ENCODE results near the gene HSPB6.
"Not testable (repeated sequence)": the region's sequence is repeated elsewhere in the genome, so short reads cannot be mapped to it uniquely, and the experiment has no call there.

The HSPB6 gene, protein sequence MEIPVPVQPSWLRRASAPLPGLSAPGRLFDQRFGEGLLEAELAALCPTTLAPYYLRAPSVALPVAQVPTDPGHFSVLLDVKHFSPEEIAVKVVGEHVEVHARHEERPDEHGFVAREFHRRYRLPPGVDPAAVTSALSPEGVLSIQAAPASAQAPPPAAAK

GRCh38 chr19:35756377-35757230, at the start of gene HSPB6:
Gene HSPB6 (minus strand): TSS chr19:35757029. CDS start chr19:35757008, 21 bp downstream.
- Mint-ChIP-seq H3K36me3 (ENCODE audit: low read depth) (peaks cover 16% of the 10 kb centered on the region), H3K4me3 (peak within 1 kb of the TSS; percentile 90), H3K9me3 (no peaks in the 10 kb centered on the region), H3K27ac (peak within 1 kb of the TSS; percentile 92), H3K4me1 (ENCODE audit: low read depth) (peaks cover 28% of the 10 kb centered on the region), H3K27me3 (peaks cover 4% of the 10 kb centered on the region)

DNA sequence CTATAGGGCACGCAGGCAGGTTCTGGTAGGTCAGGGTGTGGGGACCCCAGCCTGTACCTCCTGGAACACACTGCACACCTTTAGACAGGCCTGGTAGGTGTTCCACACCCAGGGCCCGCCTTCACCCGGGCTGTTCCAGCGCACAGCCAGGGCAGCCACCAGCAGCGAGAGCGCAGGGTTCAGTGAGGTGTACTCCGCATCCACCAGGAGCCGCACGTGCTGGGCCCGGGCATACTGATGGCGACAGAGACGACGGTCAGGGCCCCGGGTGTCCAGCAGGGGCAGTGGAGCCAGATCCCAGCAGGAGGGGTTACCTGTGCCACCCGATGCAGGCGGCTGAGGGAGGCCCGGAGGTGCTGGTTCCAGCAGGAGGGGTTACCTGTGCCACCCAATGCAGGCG, 49.8 kb upstream of the HSPB6 start:
- H3K9me3 Mint-ChIP-seq, result no peaks in the 10 kb centered on the region
- H3K36me3 Mint-ChIP-seq (ENCODE audit: low read depth), result no peaks in the 10 kb centered on the region
- H3K4me1 Mint-ChIP-seq (ENCODE audit: low read depth), result peaks cover 8% of the 10 kb centered on the region
- no peak overlapping the region for H3K4me3 Mint-ChIP-seq
- no peak overlapping the region for H3K27ac Mint-ChIP-seq
- peaks cover 8% of the 10 kb centered on the region for H3K27me3 Mint-ChIP-seq

DNA sequence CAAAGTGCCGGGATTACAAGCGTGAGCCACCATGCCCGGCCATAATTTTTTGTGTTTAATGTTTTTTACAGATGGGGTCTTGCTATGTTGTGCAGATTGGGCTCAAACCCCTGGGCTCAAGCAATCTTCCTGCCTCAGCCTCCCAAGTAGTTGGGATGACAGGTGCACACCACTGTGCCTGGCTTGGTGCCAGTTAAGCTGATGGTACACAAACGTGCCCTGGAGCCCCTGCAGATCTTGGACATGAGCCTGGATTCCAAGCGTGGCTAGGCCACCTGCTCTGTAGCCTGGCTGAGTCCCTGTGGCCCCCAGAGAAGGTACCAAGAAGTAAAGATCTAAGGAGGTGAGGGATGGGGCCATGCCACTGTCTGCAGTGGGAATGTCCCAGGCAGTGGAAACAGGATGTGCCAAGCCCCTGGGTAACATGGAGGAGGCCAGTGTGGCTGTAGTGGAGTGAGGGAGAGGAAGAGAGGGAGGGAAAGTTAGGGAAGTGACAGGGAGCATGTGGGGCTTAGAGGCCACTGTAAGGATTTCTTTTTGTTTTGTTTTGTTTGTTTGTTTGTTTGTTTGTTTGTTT, 48.8 kb upstream of the HSPB6 start:
- H3K27ac Mint-ChIP-seq, result peak overlapping the region; percentile 8
- no peaks in the 10 kb centered on the region for H3K36me3 Mint-ChIP-seq (ENCODE audit: low read depth)
- H3K27me3 Mint-ChIP-seq, result peaks cover 4% of the 10 kb centered on the region
- H3K9me3 Mint-ChIP-seq, result no peaks in the 10 kb centered on the region
- peaks cover 8% of the 10 kb centered on the region for H3K4me1 Mint-ChIP-seq (ENCODE audit: low read depth)
- H3K4me3 Mint-ChIP-seq, result no peak overlapping the region

DNA sequence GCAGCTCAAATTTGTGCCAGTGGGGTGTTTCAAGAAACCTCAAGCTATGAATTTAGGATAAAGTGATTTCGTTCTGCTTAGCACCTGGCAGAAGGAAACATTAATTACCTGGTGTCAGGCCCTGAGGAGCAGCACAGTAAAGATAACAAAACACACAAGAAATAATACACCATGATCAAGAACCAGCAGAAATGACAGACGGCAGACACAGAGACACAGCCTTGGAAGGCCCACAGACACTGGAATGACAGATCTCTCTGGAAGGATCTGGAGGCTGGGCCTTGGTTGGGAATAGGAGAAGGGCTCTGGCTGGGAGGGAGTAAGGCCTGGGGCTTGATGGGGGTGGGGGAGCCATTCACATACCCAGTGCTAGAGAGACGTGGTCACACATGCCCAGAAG, 45.0 kb upstream of the HSPB6 start:
- Mint-ChIP-seq H3K4me3 (no peak overlapping the region), H3K27ac (no peak overlapping the region), H3K9me3 (no peaks in the 10 kb centered on the region), H3K4me1 (ENCODE audit: low read depth) (peaks cover 8% of the 10 kb centered on the region), H3K36me3 (ENCODE audit: low read depth) (no peaks in the 10 kb centered on the region), H3K27me3 (peaks cover 11% of the 10 kb centered on the region)

DNA sequence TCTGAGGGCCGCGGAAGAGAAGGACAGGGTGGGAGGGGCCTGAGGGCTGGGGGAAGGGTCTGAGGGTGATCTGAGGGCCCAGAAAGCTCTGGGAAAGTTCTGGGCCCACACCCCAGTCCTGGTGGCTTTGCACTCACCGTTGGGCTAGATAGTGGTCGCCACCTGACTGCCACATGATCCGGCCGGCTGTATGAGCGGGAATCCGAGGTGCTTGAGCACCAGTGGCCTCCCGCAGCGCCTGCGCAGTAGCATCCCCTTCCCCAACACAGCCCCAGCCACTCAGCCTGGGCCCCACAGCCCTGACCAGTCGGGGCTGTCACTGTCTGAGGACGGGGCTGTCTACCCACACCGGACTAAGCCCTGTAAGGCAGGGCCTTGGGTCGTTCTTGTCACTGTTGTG, 40.8 kb upstream of the HSPB6 start:
- Mint-ChIP-seq H3K27ac (no peak overlapping the region), H3K36me3 (ENCODE audit: low read depth) (no peaks in the 10 kb centered on the region), H3K4me3 (no peak overlapping the region), H3K27me3 (peaks cover 22% of the 10 kb centered on the region), H3K4me1 (ENCODE audit: low read depth) (no peaks in the 10 kb centered on the region), H3K9me3 (no peaks in the 10 kb centered on the region)

DNA sequence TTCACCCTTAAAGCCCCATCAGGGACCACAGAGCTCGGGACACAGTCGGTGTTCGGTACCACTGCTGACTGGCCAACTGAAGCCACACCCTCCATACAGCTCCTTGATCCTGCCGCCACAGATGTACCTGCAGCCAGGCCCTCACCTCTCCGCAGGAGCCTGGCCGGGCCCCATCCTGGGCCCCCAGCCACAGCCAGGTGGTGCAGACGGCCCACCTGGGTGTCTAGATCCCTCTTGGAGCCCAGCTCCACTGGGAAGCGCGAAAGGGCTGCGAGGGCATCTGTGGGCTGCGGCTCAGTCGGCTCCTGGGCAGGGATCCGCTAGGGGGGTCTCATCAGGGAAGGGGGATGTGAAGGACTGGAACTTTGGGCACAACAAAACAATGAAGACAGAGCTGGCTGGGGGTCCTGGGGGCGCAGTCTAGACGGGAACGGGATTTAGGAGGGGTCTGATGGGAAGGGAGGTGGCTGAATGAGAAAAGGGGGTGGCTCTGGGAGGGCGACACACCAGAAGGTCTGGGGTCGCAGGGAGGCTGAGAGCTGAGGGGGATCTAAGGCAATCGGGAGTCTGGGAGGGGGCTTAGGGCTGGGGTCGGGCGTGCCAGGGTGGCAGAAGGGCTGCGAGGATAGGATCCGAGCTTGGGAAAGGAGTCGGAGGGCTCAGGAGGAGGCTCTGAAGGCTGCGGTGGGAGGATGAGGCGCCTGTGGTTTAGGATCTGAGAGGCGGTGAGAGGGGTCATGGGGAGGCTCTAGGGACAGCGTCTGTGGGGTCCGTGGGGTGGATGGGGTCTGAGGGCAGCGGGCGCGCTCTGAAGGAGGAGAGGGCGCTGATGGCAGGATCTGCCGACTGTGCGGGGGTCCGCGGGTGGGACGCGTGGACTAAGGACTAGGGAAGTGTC, 40.1 kb upstream of the HSPB6 start:
- peaks cover 22% of the 10 kb centered on the region for H3K27me3 Mint-ChIP-seq
- H3K36me3 Mint-ChIP-seq (ENCODE audit: low read depth), result no peaks in the 10 kb centered on the region
- H3K9me3 Mint-ChIP-seq, result no peaks in the 10 kb centered on the region
- no peaks in the 10 kb centered on the region for H3K4me1 Mint-ChIP-seq (ENCODE audit: low read depth)
- no peak overlapping the region for H3K27ac Mint-ChIP-seq
- H3K4me3 Mint-ChIP-seq, result no peak overlapping the region

DNA sequence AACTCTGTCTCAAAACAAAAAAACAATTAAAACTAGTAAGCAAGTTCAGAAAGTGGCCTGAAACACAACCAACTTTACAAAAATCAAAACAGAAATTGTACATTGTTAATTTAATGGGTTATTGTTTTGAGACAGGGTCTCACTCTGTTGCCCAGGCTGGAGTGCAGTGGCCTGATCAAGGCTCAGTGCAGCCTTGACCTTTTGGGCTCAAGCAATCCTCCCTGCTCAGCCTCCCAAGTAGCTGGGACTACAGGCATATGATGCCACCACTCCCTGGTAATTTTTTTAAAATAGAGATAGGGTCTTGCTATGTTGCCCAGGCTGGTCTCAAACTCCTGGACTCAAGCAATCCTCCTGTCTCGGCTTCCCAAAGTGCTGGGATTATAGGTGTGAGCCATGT, 38.7 kb upstream of the HSPB6 start:
- not testable (repeated sequence) for H3K4me1 Mint-ChIP-seq (ENCODE audit: low read depth); H3K4me3 Mint-ChIP-seq; H3K36me3 Mint-ChIP-seq (ENCODE audit: low read depth); H3K27ac Mint-ChIP-seq; H3K9me3 Mint-ChIP-seq
- peaks cover 22% of the 10 kb centered on the region for H3K27me3 Mint-ChIP-seq

DNA sequence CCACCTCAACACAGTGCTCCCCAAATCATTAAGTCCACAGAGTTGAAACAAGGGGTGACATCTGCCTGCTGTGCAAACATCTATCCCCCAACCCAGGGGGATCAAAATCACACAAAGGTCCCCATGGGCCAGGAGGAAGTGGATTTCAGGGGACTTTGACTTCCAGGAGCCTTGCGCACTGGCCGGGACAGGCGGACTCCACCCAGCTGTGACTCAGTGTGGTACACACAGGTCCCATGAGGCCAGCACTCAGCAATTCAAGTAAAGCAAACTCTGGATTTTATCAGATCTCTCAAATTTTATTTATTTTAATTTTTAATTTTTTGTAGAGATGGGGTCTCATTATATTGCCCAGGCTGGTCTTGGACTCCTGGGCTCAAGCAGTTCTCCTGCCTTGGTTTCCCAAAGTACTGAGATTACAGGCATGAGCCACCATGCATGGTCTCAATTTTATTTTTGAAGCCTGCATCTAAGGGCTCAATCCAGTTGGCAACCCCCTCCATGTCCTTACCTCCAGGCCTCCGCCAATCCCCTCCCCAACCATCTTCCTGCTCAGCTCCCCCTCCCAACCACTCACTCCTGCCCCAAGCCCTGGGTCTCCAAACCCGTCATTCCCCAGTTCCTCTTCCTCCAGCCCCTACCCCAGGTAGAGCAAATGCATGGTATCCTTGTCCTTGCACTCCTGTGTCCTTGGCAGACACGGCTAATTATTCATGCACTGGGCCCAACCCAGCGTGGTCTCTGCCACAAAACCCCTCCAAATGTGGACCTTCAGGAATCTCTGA, 36.7 kb upstream of the HSPB6 start:
- H3K27ac Mint-ChIP-seq, result no peak overlapping the region
- H3K4me3 Mint-ChIP-seq, result no peak overlapping the region
- H3K36me3 Mint-ChIP-seq (ENCODE audit: low read depth), result no peaks in the 10 kb centered on the region
- H3K4me1 Mint-ChIP-seq (ENCODE audit: low read depth), result no peaks in the 10 kb centered on the region
- H3K9me3 Mint-ChIP-seq, result no peaks in the 10 kb centered on the region
- peaks cover 22% of the 10 kb centered on the region for H3K27me3 Mint-ChIP-seq

GRCh38 chr19:35792888-35793287, 36.1 kb upstream of the HSPB6 start:
- no peaks in the 10 kb centered on the region for H3K36me3 Mint-ChIP-seq (ENCODE audit: low read depth)
- no peak overlapping the region for H3K4me3 Mint-ChIP-seq
- no peak overlapping the region for H3K27ac Mint-ChIP-seq

DNA sequence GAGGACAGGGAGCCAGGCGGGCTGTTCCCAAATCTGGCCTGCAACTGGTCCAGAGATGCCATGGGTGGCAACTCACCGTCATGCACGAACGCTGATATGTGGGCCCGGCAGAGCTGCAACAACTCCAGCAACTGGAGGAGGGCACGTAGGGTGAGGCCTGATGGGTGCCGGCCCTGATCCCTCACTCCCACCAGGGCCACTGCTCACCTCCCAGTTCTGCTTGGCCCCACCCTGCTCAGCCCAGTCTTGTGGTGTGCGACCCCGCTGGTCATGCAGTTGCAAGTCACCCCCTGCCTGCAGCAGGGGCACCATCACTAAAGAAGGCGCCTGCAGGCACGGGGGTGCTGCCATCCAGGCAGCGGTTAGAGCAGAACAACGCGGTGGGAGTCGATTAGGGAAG, 35.5 kb upstream of the HSPB6 start:
- Mint-ChIP-seq H3K27ac (no peak overlapping the region), H3K27me3 (peaks cover 16% of the 10 kb centered on the region), H3K4me3 (no peak overlapping the region), H3K9me3 (no peaks in the 10 kb centered on the region), H3K36me3 (ENCODE audit: low read depth) (no peaks in the 10 kb centered on the region), H3K4me1 (ENCODE audit: low read depth) (no peaks in the 10 kb centered on the region)

More at GRCh38 chr19:35792888-35793287, 36.1 kb upstream of the HSPB6 start:
- H3K4me1 Mint-ChIP-seq (ENCODE audit: low read depth), result no peaks in the 10 kb centered on the region
- H3K27me3 Mint-ChIP-seq, result peaks cover 18% of the 10 kb centered on the region
- no peaks in the 10 kb centered on the region for H3K9me3 Mint-ChIP-seq

GRCh38 chr19:35791814-35792279, 35.0 kb upstream of the HSPB6 start:
- H3K4me1 Mint-ChIP-seq (ENCODE audit: low read depth), result no peaks in the 10 kb centered on the region
- no peak overlapping the region for H3K4me3 Mint-ChIP-seq
- H3K27ac Mint-ChIP-seq, result no peak overlapping the region
- no peaks in the 10 kb centered on the region for H3K36me3 Mint-ChIP-seq (ENCODE audit: low read depth)
- no peaks in the 10 kb centered on the region for H3K9me3 Mint-ChIP-seq
- H3K27me3 Mint-ChIP-seq, result peaks cover 11% of the 10 kb centered on the region

DNA sequence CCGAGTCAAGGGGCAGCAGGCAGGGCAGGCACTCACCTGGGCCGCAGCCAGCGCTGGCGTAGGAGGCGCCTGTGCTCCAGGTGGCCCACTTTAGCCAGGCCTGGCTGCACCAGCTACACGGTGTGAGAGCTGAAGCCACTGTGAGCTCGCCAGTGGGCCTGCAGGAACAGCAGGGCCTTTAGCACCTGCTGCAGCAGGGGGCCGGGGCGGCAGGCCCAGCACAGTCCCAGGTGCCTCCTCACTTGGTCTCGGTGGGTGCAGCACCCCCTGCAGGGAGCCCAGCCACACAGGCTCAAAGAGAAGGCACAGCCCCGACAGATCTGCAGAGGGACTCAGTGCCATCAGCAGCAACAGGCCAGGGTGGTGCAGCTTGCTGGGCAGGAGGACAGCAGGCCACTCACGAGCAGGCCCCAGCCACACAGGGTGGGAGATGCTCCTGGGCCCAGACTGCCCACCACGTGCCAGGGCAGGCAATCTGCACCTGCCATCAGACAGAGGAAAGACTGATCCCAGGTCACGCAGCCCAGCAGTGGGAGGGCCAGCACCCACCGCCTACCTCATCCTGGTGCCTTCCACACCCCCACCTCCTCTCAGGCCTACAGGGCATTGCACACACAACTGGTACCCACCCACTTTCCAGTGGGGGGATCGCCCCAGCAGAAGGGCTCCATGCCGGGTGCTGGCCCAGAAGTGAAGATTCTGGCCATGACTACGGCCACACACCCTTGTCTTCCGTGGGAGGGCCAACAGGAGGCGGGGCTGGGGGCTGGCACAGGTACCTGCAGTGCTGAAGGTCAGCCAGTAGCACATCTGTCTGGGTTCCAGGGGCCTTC, 34.4 kb upstream of the HSPB6 start:
- H3K9me3 Mint-ChIP-seq, result no peaks in the 10 kb centered on the region
- peaks cover 5% of the 10 kb centered on the region for H3K27me3 Mint-ChIP-seq
- H3K4me3 Mint-ChIP-seq, result no peak overlapping the region
- H3K27ac Mint-ChIP-seq, result no peak overlapping the region
- H3K36me3 Mint-ChIP-seq (ENCODE audit: low read depth), result no peaks in the 10 kb centered on the region
- no peaks in the 10 kb centered on the region for H3K4me1 Mint-ChIP-seq (ENCODE audit: low read depth)

All from stimulated activated naive CD8-positive, alpha-beta T cell treated with anti-CD3 and anti-CD28 coated beads, Interleukin-15, Interleukin-2, amounts not matched to agents 100 ng/mL and 50 ng/mL, for 24 hours (primary cell).